Umbilical cord (tissue), 2 donors: ENCODE results near the gene ZFP62. TPM values are rescaled to one million over a fixed set of nuclear protein-coding genes. Genes with fewer than 3 reads are reported as not detected.

Experiments
- DNase-seq: peaks from one replicate; pipeline ENCODE4 v3.0.0-alpha.2; 2015; ENCODE audit warnings: low spot score
- total RNA-seq: library from RNA; depleted of rRNA; stranded (reverse); fragments of >200 nt; gene quantifications from one replicate; pipeline ENCODE4 v1.2.3, GENCODE V29; 2014; ENCODE audit warnings: low replicate concordance; ENCODE audit not compliant: insufficient read depth

Gene ZFP62
- total RNA-seq, 1 donor from 2014 or later: 25.8 TPM

DNA sequence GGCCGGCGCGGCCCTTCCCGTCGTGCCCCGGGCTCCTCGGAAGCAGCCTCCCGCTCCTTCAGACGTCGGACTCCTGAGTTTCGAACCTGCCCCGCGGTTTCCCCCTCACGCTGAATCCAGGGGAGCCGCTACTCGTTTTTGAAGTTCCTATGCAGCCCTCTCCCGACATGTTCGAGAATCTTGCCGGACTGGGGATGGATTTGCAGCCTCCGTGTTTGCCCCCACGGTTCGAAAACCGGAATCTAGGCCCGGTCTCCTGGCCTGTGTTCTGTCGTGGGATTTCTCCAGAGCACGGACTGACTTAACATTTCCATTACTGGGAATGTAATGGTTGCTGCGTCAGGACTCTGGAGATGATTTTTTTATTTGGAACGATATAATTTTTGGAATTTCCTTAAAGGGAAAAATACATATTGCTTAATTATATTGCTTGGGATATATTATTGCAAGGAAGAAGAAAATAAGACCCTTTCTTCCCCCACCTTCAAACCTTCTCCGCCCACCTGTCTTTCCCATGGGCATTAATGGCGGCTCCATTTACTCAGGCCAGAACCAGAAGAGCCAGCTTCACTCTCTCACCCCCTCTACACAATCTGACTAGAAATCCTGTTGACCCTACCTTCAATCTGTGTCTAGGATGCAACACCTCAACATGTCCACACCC lies 50.0 kb downstream of the ZFP62 start:
- DNase-seq: peak; percentile 70

DNA sequence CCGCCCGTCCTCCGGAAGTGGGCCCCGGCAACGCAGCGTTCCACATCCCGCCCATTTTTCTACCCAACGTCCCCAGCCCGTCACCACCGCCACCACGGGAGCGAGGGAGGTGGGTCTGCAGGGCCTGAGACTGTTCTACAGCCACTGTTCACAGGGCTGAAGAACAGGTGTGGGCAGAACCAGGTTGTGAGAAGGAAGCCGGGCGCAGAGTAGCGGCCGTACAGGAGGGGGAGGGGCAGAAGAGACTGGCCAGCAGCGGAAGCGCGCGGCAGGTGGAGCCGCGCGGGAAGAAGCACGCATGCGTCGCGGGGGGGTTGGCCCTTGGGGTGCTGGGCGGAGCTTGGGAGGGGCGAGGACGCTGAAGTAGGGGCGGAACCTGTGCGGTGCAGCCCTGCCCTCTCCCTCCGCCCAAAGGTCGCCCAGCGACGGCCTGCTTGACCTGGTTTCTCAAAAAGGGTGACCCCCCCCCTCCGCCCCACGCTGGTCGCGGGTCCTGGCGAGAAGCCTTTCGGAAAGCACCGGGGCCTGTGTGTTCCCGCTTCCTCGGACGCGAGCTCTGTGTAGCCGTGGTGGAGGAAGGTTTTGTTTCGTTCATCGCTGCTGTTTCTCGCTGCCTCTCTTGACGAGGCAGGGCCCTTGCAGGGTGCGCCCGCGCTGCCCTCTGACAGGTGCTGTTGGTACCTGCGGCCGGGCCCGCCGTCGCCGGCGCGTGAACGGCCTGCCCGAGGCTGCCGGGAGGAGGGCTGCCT lies 50.7 kb downstream of the ZFP62 start:
- peak; percentile 98 for DNase-seq

DNA sequence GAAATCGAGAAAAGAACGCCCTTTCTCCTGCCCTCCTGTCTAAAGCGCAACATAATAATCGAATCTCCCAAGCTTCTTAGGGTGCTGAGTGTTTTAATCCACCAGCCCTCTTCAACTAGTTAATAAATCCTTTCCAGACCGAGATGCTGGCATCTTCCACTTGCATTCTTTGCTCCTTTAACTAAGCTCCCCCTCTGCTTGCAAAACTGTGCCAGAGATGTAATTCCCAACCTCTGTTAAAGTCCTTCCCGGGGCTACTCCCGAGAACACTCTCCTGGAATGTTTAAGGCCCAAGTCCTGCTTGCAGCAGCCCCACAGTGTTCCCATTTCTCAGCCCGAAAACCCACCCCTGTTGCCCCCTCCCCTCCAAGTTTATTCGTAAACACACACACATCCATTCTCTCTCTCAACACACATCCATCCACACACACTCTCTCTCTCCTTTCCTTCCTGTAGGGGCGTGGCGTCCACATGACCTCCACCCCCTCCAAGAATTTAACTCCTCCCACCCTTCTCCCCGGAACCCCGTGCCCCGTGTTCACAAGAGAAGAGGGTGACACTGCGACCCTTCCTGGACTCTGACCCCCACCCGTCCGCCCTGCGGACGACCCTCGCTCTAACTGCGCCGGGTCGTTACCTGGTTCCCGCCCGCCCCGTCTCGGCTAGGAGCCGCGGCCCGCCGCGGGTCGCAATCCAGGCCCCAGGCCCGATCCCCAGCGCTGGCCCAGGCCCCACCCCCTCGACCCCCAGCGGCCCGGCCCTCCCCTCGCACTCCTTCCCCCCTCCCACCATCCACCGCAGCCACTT lies 51.5 kb downstream of the ZFP62 start:
- peak; percentile 96 for DNase-seq

GRCh38 chr5:180808461-180809000 lies 52.5 kb downstream of the ZFP62 start:
- no peak for DNase-seq

DNA sequence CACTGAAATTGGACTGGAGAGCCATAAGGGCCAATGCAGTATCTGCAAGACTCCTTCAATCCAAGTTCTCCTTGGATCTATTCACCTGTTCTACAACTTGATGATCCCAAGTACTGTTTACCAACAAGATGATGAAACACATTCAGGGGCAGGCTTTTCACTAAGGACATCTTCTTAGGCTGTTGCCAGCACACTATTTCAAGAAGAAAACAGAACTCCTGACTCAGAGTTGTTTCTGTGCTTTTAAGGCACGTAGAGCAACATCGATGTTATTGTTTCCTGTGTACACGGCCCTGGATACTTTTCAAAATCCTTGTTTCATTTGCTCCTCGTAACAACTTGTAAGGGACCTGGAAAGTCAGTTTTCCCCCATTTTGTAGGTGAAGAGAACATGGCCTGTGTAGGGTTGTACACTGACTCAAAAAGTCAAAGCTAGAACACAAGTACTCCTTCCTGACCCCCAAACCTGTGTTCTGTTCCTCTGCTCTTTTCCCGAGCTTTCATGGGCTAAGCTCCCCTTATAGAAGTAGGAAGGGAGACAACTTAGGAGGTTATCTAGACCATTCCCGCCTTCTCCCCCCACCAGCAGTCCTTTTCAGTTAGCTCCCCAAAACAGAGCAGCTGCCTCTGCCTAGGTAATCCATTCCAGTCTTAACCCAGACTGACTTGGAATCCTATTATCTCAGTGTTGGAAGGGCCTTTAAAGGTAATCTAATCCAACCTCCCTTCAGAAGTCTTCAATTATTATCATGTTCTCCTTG lies 53.2 kb downstream of the ZFP62 start:
- DNase-seq: no peak

- DNase-seq: no peak
Measured at GRCh38 chr5:180807046-180807445, 54.0 kb downstream of the ZFP62 start.

- DNase-seq: no peak
Measured at GRCh38 chr5:180806351-180807011, 54.6 kb downstream of the ZFP62 start.

DNA sequence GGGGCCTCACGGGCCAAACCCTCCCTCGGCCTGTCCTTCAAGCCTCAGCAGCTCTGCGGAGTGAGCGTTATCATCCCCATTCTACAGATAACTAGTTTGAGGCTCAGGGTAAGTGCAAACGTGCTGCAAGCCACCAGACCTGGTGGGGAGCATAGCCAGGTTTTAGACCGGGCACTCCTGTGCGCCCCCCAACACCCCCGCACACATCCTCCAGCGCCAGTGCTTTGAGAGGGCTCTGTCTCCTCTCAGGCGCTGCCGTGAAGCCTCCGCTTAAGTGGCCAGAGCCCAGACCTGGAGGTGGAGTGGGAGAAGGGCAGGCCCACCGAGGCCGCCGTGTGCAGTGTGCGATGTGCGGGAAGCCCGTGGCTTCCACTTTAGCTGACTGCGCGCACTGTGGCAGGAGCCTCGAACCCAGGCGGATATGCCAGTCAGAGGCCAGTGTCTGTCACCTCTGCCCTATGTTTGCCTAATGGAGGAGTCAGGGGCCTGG lies 56.9 kb downstream of the ZFP62 start:
- DNase-seq: no peak

- DNase-seq: peak; percentile 52
Measured at GRCh38 chr5:180803181-180804128, 57.6 kb downstream of the ZFP62 start.

DNA sequence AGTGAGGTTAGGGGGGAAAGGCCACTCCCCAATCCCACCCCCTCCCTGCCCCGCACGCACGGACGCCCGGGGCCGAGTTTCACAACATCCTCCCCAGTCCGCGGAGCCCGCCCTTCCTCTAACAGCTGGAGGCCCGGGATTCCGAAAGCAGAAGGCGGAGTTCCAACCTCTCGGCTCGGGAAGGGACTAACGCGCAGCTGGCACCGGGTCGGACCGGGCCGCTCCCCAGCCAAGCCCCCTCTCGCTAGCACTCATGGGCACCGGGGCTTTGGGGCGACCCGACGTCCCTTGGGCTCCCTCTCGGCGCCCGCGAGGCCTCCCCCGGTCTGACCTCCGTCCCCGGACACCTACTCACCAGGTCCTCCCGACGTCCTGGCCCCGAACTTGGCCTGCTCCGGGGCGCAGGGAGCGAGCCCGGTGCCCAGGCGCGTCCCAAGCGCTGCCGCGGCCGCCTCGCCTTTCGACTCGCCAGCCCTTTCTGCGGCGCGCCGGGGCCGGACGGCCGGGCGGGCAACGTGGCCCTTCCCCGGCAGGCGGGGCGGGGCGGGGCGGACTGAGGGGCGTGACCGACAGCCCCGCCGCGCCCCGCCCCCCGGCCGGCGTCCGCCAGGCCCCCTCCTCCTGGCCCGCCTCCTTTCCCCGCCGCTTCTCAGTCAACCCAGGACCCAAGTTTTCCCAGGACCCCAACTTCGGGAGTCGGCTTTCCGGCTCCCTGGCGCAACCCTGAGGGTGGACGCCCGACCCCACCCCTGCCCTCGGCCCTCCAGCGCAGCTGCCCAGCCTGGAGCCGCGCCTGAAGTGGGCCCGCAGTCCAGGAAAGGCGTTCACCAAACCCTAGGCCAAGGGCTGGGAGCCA lies 58.5 kb downstream of the ZFP62 start, which contains the start of gene MGAT1:
MGAT1 (minus strand) TSS at position 482 of the 856 bp plus-strand sequence. CDS start 9,835 bp downstream, outside the sequence.
- DNase-seq: peak; percentile 92

GRCh38 chr5:180801596-180802324 lies 59.3 kb downstream of the ZFP62 start:
- no peak for DNase-seq

- DNase-seq: no peak
Measured at GRCh38 chr5:180799902-180800801, 60.9 kb downstream of the ZFP62 start.

- DNase-seq: no peak
Measured at GRCh38 chr5:180799194-180799593, 61.9 kb downstream of the ZFP62 start.

DNA sequence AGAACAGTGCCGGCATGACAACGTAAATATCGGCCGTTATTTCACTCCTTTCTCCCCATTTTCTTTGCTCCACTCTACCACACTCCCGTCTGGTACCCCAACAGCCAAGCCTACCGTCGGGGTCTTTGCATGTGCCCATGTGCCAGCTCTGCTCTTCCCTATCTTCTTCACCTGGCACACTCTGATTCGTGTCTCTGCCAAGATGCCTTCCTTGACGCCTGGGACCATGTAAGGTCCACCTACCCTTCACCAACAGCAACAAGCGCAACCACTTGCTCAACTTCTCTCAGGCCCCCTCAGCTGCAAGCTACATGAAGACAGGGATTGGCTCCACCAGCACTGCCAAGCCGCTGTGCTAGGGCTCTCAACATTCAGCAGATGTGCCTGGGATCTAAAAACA lies 62.9 kb downstream of the ZFP62 start:
- no peak for DNase-seq
